GM18867 (cell line): ENCODE measurements around the gene SLC30A3.
"Not testable (repeated sequence)": the region's sequence is repeated elsewhere in the genome, so short reads cannot be mapped to it uniquely, and the experiment has no call there.

Experiments
- ATAC-seq: cut with Tn5 transposase; IDR thresholded peaks from one replicate; pipeline ENCODE4 v1.9.1; 2021; ENCODE audit warnings: mild to moderate bottlenecking, moderate library complexity; ENCODE audit not compliant: unreplicated experiment

Gene SLC30A3

GRCh38 chr2:27288610-27289009 lies 25.8 kb upstream of the SLC30A3 start:
- ATAC-seq = no peak

DNA sequence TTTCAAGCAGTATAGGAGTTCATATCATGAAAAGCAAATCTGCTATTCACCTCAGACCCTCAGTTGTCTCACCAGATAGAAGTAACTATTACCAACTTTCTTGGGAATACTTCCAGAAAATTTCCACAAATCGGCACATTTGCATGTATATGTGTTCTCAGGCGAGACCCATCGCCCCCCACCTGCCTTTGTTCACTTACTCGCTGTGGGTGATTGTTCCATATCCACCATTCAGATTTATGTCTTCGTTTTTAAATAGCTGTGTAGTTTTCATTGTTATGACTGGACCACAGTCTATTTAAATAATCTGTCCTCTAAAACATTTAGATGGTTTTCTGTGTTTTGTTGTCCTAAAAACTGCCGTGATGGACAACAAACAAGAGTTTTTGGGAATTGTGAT lies 22.6 kb upstream of the SLC30A3 start:
- ATAC-seq = no peak

GRCh38 chr2:27284996-27285395 lies 22.1 kb upstream of the SLC30A3 start:
- no peak for ATAC-seq

- ATAC-seq = no peak
These were observed 20.0 kb upstream of the SLC30A3 start for GRCh38 chr2:27282892-27283291.

DNA sequence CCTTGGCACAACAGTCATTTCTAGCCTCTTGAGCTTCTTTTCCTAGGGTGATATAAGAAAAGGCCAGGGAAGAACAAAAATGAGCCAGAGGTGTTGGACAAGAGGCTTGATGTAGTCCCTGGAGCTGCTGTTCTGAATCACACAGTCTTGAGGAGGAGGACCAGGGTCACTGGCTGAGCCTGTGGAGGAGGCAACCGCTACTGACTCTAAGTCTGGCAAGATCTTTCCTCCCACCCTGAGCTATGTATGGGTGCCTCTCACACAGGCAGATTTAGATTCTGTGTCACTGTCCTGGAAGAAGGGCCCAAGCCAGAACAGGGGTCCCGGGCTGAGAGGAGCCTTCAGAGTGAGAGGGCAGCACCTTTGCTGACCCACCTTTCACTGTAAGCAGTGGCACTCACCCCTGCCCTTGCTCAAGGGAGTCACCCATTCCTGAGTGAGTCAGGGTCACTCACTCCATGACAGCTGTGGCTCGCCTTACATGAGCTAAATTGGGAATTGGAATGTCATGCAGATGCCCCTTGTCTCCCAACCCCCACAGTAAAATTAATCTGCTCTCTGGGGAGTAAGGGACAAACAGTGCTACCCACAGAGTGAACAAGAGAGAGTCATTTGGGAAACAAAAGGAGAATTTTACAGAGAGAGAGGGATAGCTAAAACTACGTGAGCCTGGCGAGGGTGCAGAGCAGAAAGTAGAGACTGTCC lies 19.2 kb upstream of the SLC30A3 start, which contains the start of gene TRIM54:
Gene TRIM54, plus strand, starts transcription at position 575 of the 705 bp plus-strand sequence. CDS start 303 bp downstream, outside the sequence.
- no peak for ATAC-seq

DNA sequence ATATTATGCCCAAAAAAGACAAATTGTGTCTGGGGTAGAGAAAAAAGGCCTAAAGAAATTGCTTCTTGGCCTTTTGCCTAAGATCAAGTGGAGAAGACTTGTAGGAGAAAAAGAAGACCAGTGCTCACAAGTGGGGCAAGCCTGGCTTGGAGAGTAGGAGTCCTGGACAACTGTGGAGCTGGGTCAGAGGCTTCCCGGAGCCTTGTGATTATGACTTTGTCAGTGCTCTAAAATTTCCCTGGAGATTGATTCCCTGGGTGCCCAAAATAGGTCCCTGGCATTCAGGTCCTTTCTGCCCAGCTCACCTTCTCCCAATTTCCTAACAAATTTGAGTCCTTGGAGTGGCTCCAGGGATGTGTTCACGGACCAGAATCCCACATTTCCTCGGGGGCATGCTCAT lies 18.6 kb upstream of the SLC30A3 start:
- no peak for ATAC-seq

DNA sequence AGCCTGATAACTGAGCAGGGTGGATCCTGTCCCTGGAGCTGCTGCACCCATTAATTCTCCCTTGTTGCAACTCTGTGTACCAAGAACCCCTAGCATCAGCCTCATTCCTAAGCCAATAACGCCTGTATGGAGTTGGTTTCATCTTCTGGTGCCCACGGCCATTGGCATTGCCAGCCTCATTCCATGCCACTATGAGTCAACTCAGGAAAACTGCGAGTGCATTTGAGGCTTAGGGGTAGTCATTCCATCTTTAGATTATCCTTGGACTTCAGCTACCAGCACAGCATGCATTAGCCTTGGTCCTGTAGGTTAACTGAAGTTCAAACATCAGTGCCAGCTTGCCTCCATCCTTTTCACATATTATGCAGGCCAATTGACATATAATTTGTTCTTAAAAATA lies 18.0 kb upstream of the SLC30A3 start:
- ATAC-seq = no peak

GRCh38 chr2:27278010-27278409 lies 15.2 kb upstream of the SLC30A3 start:
- no peak for ATAC-seq

- ATAC-seq = no peak
These were observed 12.6 kb upstream of the SLC30A3 start, which contains the start of gene DNAJC5G for GRCh38 chr2:27275211-27276150. TSS of gene DNAJC5G (plus strand) at chr2:27275433. CDS start at chr2:27276729, 1,296 bp downstream.

- ATAC-seq = not testable (repeated sequence)
These were observed 10.0 kb upstream of the SLC30A3 start for GRCh38 chr2:27272537-27273522.

- no peak for ATAC-seq
These were observed 8.9 kb upstream of the SLC30A3 start for GRCh38 chr2:27271631-27272340.

GRCh38 chr2:27270670-27271069 lies 7.8 kb upstream of the SLC30A3 start:
- ATAC-seq = no peak

DNA sequence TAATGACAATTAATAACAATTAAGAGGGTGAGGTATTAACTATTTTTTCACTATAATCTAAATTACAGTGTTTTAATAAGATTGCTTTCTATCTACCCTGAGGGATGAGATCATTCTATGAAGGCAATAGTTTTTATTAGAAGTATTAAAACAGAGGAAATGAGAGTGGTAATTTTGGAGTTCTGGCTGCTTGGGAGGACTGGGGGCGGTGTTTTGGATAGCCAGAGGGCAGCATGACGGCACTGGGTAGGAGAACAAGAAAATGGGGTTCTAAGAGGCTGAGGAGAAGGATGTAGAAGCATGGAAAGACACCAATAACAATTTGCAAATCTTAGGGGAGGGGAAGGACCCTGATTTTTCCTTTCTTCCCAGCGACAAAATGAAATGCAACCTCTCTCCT lies 7.3 kb upstream of the SLC30A3 start:
- ATAC-seq = no peak

DNA sequence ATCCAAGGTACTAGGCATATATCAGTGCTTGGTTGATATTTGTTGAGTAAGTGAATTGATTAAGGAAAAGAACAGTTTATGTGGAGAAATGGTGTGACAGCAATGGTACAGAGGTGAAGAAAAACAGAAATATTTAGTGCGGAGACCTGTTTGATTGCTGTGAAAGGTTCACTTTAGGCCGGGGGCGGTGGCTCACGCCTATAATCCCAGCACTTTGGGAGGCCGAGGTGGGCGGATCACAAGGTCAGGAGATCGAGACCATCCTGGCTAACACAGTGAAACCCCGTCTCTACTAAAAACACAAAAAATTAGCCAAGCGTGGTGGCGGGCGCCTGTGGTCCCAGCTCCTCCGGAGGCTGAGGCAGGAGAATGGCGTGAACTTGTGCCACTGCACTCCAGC lies 5.4 kb upstream of the SLC30A3 start:
- ATAC-seq = not testable (repeated sequence)

DNA sequence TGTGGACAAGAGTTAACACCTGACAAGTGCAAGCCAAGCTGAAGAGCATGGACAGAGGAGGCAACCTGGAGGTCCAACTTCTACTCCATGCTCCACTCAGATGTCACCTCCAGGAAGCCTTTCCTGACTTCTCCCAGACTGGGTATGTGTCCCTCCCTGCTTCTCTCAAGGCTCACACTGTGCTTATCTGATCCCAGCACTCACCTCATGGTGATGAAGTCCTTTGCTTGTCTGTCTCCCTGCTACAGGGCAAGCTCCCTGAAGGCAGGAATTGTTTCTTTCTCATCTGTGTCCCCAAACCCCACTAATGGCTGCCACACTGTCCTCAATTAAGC lies 2.7 kb upstream of the SLC30A3 start:
- no peak for ATAC-seq

DNA sequence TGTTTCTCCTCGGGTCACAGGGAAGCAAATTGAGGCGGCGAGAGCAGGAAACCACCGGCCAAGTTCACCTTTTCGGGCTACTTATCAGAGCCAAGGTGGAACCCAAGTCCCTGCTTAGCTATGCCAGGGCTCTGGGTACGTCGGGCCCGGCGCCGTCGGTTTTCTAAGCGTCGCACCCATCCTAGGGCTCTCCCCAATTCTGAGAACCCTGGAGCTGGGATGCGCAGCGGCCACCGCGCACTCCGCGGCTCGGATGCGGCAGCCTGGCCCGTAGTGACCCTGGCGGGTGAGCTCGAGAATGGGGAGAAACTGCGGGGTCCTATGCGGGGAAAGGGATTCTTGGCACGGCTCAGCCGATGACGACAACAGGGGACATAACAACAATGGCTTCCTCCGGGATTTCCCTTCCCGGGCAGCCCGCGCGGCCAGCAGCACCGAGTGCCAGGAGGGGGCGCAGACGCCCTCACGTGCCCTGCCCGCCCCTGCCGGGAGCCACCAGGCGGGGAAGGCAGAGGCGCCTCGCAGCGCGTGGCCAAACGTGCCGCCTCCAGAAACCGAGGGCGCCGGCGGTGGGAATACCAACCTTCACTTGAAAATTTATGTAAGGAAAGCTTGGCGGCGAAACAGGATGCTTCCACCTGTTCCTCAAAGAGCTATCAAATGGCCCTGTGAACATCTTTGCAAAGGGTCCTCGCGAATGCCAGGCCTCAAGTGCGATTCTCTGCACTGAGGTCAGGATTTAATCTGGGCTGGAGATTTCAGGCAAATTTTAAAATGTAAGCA lies 2.1 kb upstream of the SLC30A3 start:
- no peak for ATAC-seq

DNA sequence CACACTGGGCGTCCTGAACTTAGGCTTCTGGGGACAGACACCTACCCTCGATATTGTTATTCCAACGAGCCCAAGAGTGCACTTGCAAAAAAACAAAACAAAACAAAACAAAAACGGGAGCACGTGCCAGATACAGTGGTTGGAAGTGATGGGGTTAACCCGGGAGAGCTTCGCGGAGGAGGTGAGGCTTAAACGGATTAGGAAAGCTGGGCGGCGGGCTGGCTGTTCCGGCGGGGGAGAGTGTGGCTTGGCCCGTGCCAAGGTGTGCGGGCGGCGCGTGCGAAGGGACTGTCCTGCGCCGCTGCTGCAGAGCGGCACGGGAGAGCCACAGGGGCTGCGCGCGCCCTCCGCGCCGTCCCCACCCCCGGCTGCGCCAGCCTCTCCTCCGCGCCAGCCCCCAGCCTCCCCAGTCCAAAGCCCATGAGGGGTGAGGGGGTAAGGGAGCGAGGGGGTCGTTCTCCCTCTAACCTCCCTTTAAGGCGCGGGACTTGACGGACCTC lies 1.5 kb upstream of the SLC30A3 start:
- ATAC-seq = no peak

DNA sequence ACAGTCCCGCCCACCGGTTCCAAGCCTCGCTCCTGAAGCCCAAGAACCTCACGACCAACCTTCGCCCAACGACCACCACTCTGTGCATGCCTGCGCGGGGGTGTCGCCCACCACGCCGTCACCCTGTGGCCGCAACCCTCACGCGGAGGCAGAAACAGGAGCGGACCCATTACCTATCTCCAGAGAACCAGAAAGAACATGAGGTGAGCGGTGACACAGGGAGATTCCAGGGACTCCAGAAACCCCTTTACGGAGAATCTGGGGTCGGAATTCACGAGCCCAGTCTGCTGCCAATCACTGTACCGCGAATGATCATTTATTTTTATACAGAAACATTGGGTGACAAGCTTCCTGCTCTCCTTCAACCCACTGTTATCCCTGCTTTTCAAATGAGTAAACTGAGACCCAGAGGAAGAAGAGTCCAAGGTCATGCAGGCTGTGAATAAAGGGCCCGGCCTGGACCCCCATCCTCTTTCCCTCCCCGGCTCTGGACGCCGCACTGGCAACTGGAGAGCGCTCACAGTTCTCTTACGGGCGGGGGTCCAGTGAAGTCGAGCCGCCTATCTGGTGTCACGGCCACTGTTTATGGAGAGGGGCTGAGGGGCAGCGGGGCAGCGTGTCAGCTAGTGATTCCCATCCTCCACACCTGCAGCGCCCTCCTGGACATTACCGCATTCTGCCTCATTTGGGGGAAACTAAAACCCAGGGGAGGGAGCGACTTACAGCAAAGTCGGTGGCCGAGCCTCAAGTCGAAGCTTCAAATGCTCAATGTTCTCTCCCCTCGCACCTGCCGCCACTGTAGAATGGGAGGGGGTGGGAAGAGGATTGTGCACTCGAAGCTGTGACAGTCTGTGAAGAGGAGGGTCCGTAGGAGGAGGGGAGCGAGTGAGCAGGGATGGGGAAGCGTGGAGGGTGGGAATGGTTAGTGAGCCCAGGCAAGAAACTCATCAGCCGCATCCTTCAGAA lies 723 bp upstream of the SLC30A3 start:
- no peak for ATAC-seq
